ENCODE data around the gene NSUN6. TPM values are rescaled to one million over a fixed set of nuclear protein-coding genes. Genes with fewer than 3 reads are reported as not detected.
A peak's percentile ranks its signal among the peaks of the same experiment; 100 is the strongest.
"Not testable (repeated sequence)": the region's sequence is repeated elsewhere in the genome, so short reads cannot be mapped to it uniquely, and the experiment has no call there.

The NSUN6 gene
- total RNA-seq, 1 experiment from 2014 or later = 6.0 TPM

DNA sequence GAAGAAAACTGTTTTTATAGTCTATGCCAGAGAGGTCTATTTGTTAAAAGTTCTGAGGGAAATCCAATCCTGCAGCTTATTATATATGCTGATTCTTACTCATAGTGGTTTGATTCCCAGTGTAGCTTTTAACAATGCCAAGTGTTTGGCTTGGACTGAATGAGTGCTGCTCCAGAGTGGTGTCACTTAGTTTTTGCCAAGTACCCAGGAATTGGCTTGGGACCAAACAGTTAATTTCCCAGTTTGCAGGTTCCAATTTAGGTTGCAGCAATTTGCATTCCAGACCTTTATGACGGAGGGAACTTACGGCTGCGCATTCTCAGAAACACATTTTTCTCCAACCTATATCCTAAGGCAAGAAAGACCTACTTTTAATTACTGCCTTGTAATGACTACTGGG is 32.4 kb downstream of the NSUN6 start:
- peak; percentile 88 for DNase-seq (ENCODE audit: low spot score)
- in situ Hi-C loops (cut with HindIII; ENCODE audit: low sequenced_read_pairs) = no loop called here

DNA sequence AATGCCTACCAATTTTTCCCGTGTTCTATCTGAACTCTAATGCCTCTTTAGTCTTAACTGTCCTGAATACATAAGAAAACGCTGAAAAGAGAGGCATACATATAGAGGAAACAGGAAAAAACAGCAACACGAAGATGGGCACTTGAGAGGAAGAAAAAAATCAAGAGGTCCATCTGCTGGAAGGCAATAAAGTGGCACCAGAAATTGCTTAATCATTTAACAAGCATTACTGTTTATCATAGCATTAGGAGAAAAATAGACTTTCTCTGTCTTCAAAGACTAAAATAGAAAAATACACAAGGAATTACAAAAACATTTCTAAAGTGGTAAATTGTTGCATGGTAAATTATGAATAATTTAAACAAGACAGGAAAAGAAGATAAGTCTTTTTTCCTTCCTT is 35.0 kb downstream of the NSUN6 start:
- DNase-seq (ENCODE audit: low spot score) = no peak
- in situ Hi-C loops (cut with HindIII; ENCODE audit: low sequenced_read_pairs) = no loop called here

DNA sequence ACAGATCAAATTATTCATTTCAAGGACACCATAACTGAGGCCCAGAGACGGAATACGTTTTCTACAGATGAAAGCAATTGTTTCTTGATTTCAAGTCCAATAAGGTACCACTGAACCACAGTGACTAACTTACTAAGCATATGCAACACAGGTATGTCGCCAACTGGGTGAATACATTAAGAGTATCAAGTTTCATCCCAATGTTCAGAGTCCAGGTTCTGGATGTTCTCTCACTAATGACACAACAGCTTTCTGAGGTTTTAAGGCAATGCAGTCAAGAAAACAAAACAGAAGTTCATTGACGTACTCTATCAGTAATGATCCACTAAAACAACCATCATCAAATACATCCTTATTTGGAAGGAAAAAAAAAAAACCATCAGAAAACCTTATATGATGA is 35.8 kb downstream of the NSUN6 start:
- DNase-seq (ENCODE audit: low spot score) = no peak
- in situ Hi-C loops (cut with HindIII; ENCODE audit: low sequenced_read_pairs) = no loop called here

DNA sequence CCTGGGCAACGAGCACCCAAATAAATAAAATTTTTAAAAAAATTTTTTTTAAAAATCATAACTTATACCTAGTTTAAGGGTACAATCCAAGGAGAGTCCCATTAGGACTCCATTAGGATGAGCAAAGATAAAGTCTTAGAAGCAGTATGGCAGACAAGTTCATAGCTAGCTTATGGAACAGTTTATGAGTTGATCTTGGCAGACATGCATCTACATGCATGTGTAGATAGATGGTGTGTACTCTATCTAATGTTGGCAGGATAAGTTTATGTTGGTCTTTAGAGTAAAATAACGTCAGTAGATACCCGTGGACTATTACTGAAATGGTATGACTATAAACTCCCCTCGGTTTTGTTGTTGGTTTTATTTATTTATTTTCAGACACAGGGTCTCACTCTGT is 40.2 kb downstream of the NSUN6 start:
- in situ Hi-C loops (cut with HindIII; ENCODE audit: low sequenced_read_pairs) = no loop called here

DNA sequence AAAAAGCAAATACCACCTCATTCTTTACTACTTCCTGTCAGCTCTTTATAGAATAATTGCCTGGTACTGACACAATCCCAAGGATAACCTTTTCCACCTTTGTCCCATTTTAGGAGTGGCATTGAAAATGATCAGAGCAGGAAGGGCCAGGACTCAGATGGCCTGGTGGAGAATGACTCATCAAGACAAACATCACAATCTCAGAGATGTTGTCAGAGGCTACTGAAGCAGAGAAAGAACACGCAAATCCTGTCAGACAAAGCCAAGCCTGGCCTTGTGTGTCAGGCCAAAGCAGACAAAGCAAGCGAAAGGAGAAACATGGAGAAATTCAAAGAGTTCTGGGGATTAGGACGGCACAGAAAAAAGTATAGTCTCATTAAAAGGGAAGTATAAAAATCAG is 40.9 kb downstream of the NSUN6 start:
- in situ Hi-C loops (cut with HindIII; ENCODE audit: low sequenced_read_pairs) = no loop called here
- DNase-seq (ENCODE audit: low spot score) = no peak

More for the DNA sequence above, 40.2 kb downstream of the NSUN6 start:
- no peak for DNase-seq (ENCODE audit: low spot score)

DNA sequence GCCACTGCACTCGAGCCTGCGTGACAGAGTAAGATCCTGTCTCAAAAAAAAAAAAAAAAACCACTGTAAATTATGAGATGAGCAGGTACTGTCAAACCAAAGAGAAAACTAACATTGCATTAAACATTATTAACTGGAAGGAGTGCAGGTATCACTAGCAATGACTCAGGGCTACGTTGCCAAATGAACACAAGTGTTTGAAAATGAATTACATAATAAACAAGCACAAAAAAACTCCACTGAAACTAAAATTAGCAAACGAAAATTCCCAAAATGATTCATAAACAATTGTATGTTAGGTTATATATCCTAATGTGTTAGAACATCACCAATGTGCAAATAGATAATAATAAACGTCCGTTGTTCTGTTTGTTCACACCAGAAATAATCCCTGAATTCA is 42.8 kb downstream of the NSUN6 start:
- in situ Hi-C loops (cut with HindIII; ENCODE audit: low sequenced_read_pairs) = no loop called here

DNA sequence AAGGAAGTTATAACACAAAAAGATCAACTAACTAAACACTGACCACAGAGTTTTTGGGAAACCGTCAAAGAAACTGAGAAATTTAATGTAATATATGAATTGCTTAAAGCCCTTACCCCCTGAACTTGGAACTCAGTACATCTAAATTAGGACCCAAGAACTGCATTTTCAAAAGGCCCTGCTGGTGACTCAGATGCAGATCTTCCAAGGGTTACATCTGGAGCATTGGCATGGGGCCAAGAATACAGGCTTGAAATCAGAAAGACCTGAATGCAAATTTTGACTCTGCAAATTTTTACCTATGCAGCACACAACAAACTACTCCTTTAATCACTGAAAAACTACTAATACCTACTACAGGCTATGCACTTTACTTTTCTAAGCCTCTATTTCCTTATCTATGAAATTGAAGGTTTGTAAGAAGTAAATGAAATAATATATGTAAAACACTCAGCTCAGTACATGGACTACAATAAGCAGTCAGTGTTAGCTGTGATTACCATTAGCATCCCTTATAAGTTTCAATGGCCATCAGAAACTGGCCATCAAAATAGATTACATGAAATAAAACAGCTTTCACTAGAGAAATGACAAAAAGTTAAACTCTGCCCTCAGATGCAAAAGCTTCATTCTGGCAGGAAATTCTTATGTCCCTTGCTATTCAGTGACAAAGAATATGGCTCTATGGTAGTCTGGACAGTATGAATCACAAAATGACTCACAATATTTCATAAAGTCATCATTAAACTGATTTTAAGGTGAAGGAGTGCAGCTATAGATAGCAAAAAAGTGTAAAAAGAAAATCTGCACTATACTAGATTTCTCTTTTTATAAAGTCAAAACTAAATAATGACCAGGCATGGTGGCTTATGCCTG is 43.6 kb downstream of the NSUN6 start:
- in situ Hi-C loops (cut with HindIII; ENCODE audit: low sequenced_read_pairs) = no loop called here
- peak; percentile 19 for DNase-seq (ENCODE audit: low spot score)

More for the DNA sequence above, 42.8 kb downstream of the NSUN6 start:
- DNase-seq (ENCODE audit: low spot score) = no peak

DNA sequence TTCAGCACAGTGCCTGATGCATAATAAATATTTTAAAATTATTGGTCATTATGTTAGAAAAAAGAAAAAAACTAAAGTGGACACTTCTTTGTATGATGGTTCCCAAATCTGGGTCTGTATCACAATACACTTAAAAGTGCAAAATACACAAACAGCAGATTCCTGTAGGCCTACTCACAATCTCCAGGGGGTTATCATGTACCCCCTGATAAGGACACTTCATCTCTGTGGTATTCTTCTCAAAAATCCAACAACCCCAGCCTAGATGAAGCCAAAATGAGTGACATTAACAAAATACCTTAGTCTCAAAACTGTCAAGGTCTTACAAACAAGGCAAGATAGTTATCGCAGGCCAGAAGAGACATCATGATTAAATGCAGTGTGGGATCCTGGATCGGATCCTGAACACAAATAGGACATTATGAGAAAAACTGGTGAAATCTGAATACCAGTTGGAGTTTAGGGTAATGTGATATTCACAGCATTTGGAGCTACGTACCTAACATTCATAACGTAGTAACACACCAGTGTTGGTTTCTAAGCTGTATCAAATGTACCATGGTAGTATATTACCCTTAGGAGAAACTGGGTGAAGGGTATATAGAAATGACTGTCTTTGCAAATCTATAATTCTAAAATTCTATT is 45.2 kb downstream of the NSUN6 start:
- in situ Hi-C loops (cut with HindIII; ENCODE audit: low sequenced_read_pairs) = no loop called here
- DNase-seq (ENCODE audit: low spot score) = no peak

DNA sequence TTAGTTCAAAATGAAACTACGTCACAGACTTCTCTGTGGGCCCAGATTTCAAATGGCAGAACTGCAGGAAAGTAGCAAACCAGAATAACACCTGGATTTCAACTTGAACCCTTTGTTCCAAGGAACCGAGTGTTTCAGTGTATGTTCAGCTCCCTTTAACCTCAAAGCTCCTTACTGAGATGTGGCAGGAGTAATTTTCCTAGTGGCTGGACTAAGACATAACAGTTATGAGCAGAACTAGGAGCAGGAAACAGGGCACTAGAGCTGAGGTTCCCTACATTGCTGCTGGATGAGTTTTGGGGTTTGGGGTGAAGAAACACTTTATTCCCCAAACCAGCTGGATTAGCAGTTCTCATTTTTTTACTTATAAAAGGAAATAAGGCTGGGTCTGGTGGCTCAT is 50.1 kb downstream of the NSUN6 start:
- no peak for DNase-seq (ENCODE audit: low spot score)
- in situ Hi-C loops (cut with HindIII; ENCODE audit: low sequenced_read_pairs) = no loop called here

DNA sequence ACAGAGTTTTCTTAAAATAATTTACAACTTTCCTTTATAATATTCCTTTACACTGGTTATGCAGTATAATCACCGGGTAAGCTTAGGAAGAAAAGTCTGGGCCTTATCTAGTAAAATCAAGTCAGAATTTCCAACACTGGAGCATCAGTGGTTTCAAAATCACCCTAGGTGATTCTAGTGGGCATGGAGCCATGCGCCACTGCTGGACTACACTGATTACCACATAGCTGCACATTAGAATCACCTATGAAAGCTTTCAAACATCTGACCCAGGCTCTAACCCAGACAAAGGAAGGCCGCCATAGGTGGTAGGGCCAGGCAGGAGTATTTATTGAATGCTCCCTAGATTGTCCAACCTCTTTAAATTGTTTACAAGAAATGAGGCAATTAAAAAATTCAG is 52.0 kb downstream of the NSUN6 start:
- in situ Hi-C loops (cut with HindIII; ENCODE audit: low sequenced_read_pairs) = no loop called here

DNA sequence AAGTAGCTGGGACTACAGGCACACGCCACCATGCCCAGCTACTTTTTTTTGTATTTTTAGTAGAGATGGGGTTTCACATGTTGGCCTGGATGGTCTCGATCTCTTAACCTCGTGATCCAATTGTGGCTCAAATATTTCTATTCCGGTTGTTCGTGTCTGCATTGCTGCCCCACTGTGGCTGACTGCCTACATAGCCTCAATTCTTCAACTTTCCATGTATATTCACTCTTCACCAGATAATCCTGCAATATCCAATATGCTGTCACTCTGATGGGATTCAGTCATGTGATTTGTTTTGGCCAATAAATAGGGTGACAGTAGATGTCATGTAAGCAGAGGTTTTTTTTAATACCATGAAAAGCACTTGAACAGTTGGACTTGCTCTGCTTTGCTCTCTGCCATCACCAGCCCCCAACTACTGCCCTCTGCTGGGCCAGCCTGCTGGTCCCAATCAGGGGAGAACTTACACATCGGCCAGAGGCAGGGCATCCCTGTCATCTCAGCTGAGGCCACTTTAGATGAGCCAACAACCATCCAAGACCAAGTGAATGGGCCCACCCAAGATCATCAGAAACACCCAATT is 56.7 kb downstream of the NSUN6 start:
- no peak for DNase-seq (ENCODE audit: low spot score)
- in situ Hi-C loops (cut with HindIII; ENCODE audit: low sequenced_read_pairs) = no loop called here

More for the DNA sequence above, 52.0 kb downstream of the NSUN6 start:
- no peak for DNase-seq (ENCODE audit: low spot score)

DNA sequence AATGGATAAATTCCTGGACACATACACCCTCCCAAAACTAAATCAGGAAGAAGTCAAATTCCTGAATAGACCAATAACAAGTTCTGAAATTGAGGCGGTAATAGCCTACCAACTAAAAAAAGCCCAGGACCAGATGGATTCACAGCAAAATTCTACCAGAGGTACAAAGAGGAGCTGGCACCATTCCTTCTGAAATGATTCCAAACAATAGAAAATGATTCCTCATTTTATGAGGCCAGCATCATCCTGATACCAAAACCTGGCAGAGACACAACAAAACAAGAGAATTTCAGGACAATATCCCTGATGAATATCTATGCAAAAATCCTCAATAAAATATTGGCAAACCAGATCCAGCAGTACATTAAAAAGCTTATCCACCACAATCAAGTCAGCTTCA is 60.2 kb downstream of the NSUN6 start:
- in situ Hi-C loops (cut with HindIII; ENCODE audit: low sequenced_read_pairs) = not testable (repeated sequence)
- peak; percentile 82 for DNase-seq (ENCODE audit: low spot score)

DNA sequence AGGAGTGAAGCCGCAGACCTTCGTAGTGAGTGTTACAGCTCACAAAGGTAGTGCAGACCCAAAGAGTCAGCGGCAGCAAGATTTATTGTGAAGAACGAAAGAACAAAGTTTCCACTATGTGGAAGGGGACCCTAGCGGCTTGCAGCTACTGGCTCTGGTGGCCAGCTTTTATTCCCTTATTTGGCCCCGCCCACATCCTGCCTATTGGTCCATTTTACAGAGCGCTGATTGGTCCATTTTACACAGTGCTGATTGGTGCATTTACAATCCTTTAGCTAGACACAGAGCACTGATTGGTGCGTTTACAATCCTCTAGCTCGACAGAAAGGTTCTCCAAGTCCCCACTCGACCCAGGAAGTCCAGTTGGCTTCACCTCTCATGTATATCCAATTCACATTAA is 64.8 kb downstream of the NSUN6 start:
- in situ Hi-C loops (cut with HindIII; ENCODE audit: low sequenced_read_pairs); DNase-seq (ENCODE audit: low spot score): not testable (repeated sequence)

DNA sequence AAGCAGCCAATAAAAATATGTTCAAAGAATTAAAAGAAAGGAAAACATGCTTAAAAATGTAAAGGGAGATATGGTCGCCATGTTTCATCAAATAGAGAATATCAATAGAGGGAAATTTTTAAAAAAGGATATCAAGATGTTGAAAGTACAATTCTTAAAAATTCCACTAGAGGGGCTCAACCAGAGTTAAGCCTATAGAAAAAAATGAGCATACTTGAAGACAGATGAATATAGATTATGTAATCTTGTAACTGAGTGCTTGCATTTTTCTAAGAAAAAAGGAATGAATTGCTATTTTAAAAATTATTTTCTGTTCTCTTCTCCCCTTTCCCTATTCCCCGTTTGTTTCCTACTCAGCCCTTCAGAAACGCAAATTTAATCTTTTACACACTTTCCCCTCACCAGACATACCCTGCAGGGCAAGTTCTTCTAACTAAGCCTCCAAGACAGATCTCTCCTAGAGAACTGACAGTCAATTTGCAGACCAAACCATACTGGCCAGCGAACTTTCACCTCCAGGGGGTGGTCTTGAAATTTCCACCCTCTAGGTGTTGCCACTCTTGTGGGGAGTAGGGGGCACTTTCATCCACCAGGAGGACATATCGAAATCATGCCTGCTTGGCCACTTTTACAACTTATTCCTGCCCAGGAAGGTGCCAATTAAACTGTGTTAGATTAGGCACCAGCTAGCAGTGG is 67.7 kb downstream of the NSUN6 start:
- in situ Hi-C loops (cut with HindIII; ENCODE audit: low sequenced_read_pairs) = no loop called here
- DNase-seq (ENCODE audit: low spot score) = no peak

DNA sequence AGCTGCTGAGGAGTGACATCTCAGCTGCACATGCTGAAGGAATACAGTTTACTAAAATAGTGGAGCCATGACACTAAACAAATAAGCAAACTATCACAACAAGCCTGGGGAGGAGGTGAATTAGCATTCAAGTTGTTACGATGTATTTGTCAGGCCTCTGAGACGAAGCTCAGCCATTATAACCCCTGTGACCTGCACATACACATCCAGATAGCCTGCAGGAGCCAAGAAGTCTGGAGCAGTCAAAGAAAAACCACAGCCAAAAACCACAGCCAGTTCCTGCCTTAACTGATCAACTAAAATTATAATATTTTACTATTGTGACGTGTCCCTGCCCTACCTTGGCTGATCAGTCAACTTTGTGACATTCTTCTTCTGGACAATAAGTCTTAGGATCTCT is 68.6 kb downstream of the NSUN6 start:
- no peak for DNase-seq (ENCODE audit: low spot score)
- in situ Hi-C loops (cut with HindIII; ENCODE audit: low sequenced_read_pairs) = no loop called here

DNA sequence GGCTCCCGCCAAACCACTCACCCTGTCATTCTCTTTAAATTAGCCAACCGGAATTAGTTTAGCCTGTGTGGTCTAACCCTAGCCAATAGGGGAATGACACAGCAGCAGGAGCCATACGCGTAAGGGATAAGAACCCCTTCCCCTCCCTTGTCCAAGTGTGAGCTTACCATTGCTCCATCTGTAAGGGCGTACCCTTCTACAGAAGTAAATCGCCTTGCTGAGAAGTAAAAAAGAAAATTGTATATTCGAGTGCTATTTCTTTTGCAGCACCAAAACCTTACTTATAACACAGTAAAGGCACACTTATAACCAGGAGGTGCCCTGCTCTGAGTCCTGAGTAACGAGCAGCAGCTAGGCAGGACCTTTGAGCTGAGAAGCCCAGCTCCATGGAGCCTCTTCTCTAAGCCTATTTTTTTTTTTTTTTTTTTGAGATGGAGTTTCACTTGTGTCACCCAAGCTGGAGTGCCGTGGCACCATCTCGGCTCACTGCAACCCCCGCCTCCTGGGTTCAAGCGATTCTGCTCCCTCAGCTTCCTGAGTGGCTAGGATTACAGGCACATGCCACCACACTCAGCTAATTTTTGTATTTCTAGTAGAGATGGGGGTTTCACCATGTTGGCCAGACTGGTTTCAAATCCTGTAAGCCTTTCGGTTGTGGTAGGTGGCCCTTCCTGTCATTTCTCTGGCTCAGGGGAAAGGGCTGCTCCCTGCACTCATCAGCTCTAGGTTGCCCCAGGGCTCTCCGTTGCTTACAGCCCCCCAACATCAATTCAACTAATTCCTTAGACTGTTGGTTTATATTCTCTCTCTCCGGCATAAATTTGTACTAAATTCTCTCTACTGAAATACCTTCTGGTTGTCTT is 73.3 kb downstream of the NSUN6 start:
- DNase-seq (ENCODE audit: low spot score) = no peak
- in situ Hi-C loops (cut with HindIII; ENCODE audit: low sequenced_read_pairs) = no loop called here

DNA sequence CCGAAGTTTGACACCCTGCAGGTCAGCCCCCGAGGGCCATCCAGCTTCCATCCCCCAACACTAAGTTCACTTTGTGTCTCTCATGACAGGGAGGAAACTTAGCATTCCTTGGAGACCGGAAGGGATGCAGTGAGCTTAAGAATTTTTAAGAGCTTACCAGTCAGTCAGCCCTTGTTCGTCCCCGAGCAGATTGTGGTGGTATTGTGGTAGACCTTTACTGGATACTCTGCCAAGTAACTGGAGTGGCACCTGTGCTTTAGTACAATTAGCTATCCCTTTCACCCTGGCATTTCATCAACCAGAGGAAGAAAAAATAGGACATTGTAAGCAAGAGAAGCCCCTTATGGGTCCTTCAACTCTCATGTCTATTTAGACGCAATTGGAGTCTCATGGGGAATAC is 74.8 kb downstream of the NSUN6 start:
- in situ Hi-C loops (cut with HindIII; ENCODE audit: low sequenced_read_pairs) = no loop called here
- DNase-seq (ENCODE audit: low spot score) = no peak

DNA sequence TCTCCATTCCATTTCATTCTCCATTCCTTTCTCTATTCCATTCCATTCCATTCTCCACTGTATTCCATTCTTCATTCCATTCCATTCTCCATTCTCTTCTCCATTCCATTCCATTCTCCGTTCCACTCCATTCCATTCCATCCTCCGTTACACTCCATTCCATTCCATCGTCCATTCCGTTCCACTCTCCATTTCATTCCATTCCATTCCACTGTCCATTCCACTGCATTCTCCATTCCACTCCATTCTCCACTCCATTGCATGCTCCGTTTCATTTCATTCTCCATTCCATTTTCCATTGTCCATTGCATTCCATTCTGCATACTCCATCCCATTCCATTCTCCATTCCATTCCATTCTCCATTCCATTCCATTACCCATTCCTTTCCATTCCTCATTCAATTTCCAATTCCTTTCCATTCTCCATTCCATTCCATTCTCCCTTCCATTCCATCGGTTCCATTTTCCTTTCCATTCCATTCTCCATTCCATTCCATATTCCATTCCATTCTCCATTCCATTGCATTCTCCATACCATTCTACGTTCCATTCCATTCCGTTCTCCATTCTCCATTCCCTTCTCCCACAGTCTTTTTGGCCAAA is 78.3 kb downstream of the NSUN6 start:
- in situ Hi-C loops (cut with HindIII; ENCODE audit: low sequenced_read_pairs) = no loop called here
- DNase-seq (ENCODE audit: low spot score) = no peak

DNA sequence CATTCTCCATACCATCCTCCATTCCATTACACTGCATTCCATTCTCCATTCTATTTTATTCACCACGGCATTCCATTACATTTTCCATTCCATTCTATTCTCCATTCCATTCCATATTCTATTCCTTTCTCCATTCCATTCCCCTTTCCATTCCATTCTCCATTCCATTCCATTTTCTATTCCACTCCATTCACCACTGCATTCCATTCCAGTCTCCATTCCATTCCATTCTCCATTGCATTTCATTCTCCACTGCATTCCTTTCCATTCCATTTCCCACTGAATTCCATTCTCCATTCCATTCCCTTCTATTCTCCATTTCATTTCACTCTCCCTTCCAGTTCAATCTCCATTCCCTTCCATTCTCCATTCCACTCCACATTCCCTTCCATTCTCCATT is 79.6 kb downstream of the NSUN6 start:
- no peak for DNase-seq (ENCODE audit: low spot score)
- in situ Hi-C loops (cut with HindIII; ENCODE audit: low sequenced_read_pairs) = no loop called here
